A549 (cell line): ENCODE measurements around the gene POLRMT.

Experiments used
- BHLHE40 ChIP-seq: IDR thresholded peaks from 2 replicates; pipeline ENCODE4 v1.6.1; 2012; ENCODE audit warnings: low read depth, low read length, inconsistent platforms
- CEBPB ChIP-seq, 2 experiments: fragments of >200 bp in 1 of 2; sonication (Bioruptor Twin) in 1 of 2; formaldehyde crosslinking in 1 of 2; IDR thresholded peaks; 2 replicates each; pipeline ENCODE4 v1.6.1; 2012 to 2016
- CHD2 ChIP-seq: fragments of 150-350 bp; IDR thresholded peaks from 2 replicates; pipeline ENCODE4 v1.6.1; 2014; ENCODE audit warnings: low read length; ENCODE audit not compliant: partially characterized antibody
- CTCF ChIP-seq: fragments of >200 bp; sonication (Bioruptor Twin); formaldehyde crosslinking; IDR thresholded peaks from 3 replicates; pipeline ENCODE4 v1.5.1; 2016
- EHMT2 ChIP-seq: fragments of 200-600 bp; sonication (generic); IDR thresholded peaks from 2 replicates; pipeline ENCODE4 v1.6.1; 2016; ENCODE audit warnings: antibody characterized with exemption, low read depth, mild to moderate bottlenecking, moderate library complexity
- EP300 ChIP-seq, 2 experiments: fragments of >200 bp; sonication (Bioruptor Twin); formaldehyde crosslinking; IDR thresholded peaks; 2 replicates in 1 of 2; 3 replicates in 1 of 2; pipeline ENCODE4 v1.6.1; 2016 to 2017
- JUN ChIP-seq, 2 experiments: fragments of >200 bp; sonication (Bioruptor Twin); formaldehyde crosslinking; IDR thresholded peaks; 2 replicates in 1 of 2; 3 replicates in 1 of 2; pipeline ENCODE4 v1.6.1; 2016 to 2017
- MAX ChIP-seq: IDR thresholded peaks from 2 replicates; pipeline ENCODE4 v1.6.1; 2012
- POLR2A ChIP-seq: IDR thresholded peaks from 2 replicates; pipeline ENCODE4 v1.6.1; 2012; ENCODE audit warnings: mild to moderate bottlenecking, low read length
- POLR2AphosphoS2 ChIP-seq: conservative IDR thresholded peaks from 2 replicates; pipeline ENCODE4 v1.6.1; 2012; ENCODE audit warnings: low read length, improper control_type of control experiment, inconsistent platforms
- RAD21 ChIP-seq, 2 experiments: fragments of >200 bp in 1 of 2; sonication (Bioruptor Twin) in 1 of 2; formaldehyde crosslinking in 1 of 2; IDR thresholded peaks in 1 of 2; conservative IDR thresholded peaks in 1 of 2; 2 replicates in 1 of 2; 3 replicates in 1 of 2; pipeline ENCODE4 v1.6.1; 2012 to 2018; ENCODE audit warnings: inconsistent platforms in 1 of 2
- RCOR1 ChIP-seq: fragments of 150-350 bp; IDR thresholded peaks from 2 replicates; pipeline ENCODE4 v1.6.1; 2014; ENCODE audit warnings: antibody characterized with exemption, low read length, low read depth
- TP53 ChIP-seq: fragments of 250-450 bp; sonication (Bioruptor Pico); IDR thresholded peaks from 2 replicates; pipeline ENCODE4 v1.5.0; 2021; ENCODE audit warnings: mild to moderate bottlenecking, moderate library complexity
- USF2 ChIP-seq: fragments of 450-650 bp; IDR thresholded peaks from 2 replicates; pipeline ENCODE4 v1.6.1; 2014; ENCODE audit warnings: antibody characterized with exemption

DNA sequence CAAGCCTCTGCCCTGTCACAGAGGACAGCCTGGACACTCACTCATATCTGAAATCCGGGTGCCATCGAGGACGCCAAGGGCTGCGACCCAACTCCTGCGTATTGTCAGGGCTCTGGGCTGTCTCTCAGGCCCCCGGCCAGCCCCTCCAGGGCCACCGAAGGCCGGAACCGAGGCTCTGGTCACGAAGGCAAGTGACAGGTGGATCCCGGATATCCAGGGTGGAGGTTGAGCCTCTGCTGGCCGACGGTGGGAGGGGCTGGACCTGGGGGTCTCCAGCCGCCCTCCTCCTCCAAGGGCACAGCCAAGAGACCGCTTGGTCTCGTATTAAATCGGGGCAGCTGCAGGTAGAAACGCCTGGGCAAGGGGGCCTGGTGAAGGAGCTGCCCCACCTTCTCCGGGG is 24.3 kb upstream of the POLRMT start:
- TF ChIP-seq CHD2 (no peak), POLR2A (no peak), CTCF (no peak), EHMT2 (no peak), POLR2AphosphoS2 (no peak), EP300 (IDR thresholded peaks at IDR 0.05) (no peak), RAD21 (conservative IDR thresholded peaks at IDR 0.05 in 1 of 2, IDR thresholded peaks at IDR 0.05 in 1 of 2) (no peak), RCOR1 (no peak), CEBPB (IDR thresholded peaks at IDR 0.05) (no peak), TP53 (no peak), MAX (no peak), JUN (IDR thresholded peaks at IDR 0.05) (no peak), USF2 (no peak), BHLHE40 (no peak)
